OCI-M2 (cell line): Measurements from ENCODE around the gene TRIM13.

Source experiments
- DNase-seq: peaks from one replicate; lab custom pipeline; 2025; ENCODE audit not compliant: unreplicated experiment; lab: John Stamatoyannopoulos, UW

Gene TRIM13

DNA sequence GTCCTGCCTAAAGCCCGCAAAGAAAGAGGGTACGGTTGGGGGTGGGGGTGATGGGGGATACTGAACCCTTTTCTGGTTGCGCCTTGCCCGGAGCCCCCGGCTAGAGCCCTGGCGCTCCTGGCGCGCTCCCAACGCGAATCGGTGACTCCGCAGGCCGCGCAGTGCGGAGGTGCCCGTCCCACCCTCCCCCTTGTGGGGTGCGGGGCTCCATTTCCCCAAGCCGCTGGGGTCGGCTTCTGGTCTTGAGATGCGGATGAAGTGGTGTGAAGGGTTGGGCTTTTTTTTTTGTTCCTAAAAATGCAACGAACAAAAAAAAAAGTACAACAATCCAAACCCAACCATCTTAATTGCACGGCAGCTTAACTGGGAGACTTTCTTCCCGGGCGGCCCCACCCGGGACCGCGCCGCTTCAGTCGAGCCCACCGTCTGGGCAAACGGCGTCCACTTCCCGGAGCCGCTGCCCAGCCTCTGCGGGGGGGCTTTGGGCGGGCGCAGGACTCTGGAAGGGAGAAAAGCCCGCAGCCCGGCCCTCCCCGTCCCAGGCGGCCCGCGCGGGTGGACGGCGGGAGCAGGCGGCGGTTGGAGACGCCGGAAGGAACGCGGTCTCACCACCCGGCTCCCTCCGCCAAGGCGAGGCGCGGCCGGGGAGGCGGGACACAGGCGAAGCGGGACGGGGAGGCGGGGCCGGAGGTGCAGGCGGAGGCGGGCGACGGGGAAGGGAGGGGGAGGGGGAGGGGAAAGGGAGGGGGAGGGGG lies 504 bp upstream of the TRIM13 start:
- no peak for DNase-seq

DNA sequence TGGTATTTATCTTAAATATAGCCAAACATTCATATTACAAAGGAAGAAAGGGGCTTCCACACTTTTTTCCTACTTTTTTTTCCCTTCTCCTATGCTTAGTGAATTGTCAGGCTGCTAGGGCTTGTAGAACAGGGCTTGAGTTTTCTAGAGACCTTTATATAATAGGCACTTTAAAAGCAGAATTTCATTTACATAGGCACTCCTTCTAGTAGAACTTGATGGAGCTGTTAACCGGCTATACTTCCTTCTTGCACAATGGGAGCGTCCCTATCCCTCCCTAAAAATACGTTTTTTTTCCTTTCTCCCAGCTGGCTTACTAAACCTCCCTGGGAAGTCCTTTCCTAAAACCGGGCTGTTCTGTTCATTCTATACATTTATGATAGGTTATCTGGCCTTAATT lies 1.1 kb downstream of the TRIM13 start:
- DNase-seq: no peak

DNA sequence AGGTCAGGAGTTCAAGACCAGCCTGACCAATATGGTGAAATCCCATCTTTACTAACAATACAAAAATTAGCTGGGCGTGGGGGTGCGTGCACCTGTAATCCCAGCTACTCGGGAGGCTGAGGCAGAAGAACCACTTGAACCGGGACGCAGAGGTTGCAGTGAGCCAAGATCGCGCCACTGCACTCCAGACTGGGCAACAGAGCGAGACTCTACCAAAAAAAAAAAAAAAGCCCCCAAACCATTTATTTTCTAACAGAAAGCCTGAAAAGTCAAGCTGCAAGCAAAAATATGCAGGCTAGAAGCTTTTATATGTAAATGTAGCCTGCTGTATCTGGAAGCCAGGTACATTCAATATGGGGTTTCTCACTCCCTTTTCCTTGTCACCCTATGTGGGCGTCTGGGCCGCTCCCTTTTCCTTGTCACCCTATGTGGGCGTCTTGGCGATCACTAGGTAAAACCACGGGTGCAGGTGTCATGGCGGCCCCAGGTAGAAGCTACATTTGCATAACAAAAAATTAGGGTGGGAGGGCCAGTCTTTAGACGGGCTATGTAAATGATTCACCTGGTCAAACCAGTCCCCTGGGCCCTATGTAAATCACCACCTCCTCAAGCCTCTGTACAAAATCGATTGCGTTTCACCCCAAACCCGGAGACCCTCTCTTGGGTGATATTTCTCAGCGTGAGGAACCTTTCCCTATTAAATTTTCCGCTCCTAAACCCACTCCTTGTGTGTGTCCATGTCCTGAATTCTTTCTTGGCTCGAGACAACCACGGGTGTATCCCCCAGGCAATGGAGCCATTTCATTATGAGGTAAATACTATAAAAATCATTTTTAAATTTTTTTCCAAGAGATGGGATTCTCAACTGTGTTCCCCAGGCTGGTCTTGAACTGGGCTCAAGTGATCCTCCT lies 2.1 kb downstream of the TRIM13 start:
- DNase-seq: no peak

DNA sequence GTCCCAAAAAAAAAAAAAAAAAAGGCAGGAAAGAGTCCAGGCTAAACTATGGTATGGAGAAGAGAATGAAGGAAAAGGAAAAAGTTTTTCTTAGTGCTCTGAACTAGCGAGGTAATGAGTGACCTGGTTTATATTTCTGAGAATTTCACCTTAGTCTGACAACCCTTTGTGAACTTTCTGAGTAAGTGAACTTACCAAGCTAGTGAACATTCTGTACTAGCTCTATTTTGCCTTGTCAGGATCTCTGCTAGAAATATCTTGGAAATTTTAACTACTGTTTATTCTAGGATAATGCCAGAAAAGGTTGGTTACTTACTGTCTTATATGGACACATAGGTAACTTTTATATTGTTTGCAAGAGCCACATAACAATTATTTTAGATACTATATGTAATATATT lies 4.4 kb downstream of the TRIM13 start:
- DNase-seq: no peak

DNA sequence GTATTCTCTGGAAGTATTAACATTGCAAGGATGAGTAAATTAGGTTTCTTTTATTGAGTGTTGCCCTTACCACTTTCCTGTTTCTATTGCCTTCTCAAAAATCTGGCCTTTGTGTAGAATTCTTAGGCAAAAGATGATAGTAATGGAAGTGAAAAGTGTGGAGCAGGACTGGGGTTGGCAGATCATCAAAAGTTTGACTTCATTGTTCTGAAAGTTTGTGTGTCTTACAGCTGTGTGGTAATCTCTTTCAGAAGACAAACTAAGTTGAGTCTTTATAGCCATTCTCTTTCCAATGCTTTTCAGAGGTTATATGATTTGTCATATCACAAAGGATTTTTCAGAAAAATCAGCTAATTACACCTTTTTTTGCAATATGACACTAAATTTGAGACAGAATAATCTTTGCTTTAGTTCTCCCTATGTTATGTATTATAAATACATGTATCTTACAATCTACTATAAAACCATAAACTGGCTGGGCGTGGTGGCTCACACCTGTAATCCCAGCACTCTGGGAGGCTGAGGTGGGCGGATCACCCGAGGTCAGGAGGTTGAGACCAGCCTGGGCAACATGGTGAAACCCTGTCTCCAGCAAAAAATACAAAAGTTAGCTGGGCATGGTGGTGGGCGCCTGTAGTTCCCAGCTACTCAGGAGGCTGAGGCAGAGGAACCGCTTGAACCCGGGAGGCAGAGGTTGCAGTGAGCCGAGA lies 9.7 kb downstream of the TRIM13 start:
- no peak for DNase-seq

DNA sequence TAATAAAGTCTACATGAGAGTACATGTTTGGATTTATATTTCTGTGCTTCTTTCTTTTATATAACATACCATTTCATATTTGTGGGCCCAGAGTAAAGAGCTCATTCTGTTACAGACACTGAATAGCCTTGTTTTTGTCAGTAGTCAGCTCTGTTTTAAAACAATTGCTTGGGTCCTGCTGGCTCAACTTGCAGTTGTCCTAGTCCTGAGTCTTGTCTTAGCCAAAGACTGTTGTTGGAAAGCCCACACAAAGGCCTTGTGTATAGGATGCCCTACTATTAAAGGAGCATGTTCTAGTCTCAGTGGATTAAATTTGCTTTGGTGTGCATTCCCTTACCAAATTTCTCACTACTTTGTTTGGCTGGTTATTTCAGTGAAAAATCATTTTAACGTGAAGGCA lies 14.6 kb downstream of the TRIM13 start:
- no peak for DNase-seq

DNA sequence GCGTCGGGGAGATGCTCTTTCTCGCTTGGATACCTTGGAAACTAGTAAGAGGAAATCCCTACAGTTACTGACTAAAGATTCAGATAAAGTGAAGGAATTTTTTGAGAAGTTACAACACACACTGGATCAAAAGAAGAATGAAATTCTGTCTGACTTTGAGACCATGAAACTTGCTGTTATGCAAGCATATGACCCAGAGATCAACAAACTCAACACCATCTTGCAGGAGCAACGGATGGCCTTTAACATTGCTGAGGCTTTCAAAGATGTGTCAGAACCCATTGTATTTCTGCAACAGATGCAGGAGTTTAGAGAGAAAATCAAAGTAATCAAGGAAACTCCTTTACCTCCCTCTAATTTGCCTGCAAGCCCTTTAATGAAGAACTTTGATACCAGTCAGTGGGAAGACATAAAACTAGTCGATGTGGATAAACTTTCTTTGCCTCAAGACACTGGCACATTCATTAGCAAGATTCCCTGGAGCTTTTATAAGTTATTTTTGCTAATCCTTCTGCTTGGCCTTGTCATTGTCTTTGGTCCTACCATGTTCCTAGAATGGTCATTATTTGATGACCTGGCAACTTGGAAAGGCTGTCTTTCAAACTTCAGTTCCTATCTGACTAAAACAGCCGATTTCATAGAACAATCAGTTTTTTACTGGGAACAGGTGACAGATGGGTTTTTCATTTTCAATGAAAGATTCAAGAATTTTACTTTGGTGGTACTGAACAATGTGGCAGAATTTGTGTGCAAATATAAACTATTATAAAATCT lies 15.7 kb downstream of the TRIM13 start:
- DNase-seq: no peak

DNA sequence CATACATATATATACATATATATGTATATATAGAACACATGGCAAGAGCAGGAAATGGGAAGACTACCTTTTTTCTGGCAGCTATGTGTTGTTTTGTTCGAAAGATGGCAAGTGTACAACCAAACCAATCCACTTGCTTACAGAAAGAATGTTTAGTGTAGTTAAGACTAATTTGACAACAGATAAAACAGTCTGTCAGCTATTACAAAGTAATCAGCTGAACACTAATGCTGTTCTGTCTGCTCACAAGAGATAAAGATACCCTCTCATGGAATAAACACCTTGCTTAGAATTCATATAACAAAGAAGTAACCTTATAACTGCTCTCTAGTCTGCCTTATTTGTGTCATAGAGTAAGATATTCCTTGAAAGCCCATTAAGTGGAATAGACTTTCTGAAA lies 17.5 kb downstream of the TRIM13 start:
- no peak for DNase-seq

DNA sequence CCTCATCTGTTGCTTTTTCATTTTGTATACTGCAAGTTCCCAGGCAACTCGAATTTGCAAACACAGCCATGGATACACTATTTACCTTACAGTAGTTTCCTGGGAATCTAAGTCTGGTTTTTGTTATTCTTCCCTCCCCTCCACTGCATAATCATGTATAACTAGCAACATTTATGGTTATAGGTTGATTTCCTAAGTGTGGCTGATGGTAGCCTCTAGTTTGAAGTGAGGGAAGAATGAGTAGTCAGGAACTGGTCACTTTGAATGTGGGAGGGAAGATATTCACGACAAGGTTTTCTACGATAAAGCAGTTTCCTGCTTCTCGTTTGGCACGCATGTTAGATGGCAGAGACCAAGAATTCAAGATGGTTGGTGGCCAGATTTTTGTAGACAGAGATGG lies 18.4 kb downstream of the TRIM13 start, which contains the start of gene KCNRG:
Gene KCNRG (plus strand): TSS at position 187 of the 400 bp plus-strand sequence. CDS start 50 bp downstream, at position 237.
- DNase-seq: no peak

DNA sequence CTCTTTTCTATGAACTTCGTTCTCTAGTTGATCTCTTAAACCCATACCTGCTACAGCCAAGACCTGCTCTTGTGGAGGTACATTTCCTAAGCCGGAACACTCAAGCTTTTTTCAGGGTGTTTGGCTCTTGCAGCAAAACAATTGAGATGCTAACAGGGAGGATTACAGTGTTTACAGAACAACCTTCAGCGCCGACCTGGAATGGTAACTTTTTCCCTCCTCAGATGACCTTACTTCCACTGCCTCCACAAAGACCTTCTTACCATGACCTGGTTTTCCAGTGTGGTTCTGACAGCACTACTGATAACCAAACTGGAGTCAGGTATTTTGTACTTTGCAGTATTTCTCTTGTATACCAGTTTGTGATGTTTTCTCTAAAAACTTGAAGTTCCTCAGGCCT lies 18.9 kb downstream of the TRIM13 start:
- DNase-seq: no peak

DNA sequence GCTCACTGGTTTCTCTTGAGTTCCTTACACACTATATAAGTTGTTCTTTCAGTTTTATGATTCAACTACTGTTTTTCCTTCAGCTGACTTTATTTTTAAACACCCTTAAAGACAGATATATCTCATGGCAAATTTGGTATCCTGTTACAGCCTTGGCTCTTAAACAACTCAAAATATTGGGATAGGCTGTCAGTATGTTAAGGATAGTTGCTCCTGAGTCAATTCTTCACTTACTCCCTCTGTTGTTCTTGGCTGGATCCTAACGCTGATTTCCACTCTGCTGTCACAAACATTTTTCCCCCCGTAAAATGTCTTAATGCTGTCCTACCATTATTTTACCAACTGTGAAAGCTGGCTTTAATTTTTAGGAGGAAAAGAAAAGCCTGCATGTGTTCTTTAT lies 19.6 kb downstream of the TRIM13 start:
- no peak for DNase-seq

DNA sequence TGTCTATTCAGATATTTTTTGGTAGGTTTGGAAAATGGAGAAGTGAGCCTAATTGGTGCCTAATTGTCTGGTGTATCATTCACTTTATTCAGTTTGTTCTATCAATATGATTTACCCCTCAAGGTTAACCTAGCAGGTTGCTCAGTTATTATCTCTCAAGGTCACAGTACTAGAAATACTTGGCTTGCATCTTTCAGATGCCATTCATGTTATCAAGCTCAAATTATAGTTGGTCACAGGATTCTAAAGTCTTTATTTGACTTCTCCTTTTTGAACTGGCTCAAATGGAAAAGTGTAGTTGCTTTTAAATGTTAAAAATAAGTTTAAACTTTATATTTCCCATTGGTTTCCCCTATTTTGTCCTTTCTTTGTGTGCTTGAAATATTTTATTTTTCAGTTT lies 21.0 kb downstream of the TRIM13 start:
- DNase-seq: no peak

DNA sequence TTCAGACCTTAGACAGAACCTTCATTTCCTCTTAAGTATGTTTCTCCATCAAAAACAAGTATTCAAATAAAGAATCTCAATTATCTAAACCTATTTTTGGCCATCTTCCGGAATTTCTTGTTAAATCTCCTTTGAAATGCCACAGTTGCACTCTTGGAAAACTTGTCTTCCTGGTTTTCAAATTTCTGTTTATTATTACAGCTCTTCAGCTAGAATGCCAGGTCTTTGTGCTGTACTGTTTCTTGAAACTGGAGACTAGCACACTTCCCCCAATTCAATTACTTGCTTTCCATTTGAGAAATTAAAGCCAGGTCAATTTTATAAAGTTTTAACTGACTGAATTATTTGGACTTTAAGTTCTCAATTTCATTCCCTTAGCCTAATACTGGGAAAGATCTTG lies 28.6 kb downstream of the TRIM13 start:
- no peak for DNase-seq

DNA sequence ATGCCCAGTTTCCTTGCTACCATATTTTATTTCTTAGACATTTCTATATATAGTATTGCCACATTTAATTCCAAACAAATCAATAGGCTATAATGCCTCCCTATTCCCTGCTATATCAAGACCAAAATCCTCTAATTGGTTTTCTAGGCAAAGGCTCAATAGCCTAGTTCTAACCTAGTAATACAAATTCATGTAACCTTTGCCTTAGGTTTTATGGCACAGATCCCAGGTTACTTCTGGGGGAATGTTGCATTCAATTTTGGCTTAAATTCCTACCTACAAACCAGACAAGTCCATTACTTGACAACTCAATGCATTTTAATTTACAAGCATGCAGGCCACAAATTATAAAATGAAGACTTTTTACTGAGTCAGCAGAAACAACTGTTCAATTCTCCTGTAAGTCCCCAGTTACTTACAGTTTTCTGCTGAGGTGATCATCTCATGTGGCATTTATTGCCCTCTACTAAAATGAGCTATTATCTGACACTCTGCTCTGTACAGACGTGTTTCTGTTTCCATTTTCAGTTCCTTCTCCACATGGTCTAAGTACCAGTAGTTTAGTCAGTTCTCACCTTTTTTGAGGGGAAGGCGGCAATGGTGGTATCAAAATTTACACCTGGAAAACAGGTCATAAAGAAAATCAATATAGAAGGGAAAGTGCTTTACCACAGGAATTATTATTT lies 30.1 kb downstream of the TRIM13 start:
- DNase-seq: no peak

DNA sequence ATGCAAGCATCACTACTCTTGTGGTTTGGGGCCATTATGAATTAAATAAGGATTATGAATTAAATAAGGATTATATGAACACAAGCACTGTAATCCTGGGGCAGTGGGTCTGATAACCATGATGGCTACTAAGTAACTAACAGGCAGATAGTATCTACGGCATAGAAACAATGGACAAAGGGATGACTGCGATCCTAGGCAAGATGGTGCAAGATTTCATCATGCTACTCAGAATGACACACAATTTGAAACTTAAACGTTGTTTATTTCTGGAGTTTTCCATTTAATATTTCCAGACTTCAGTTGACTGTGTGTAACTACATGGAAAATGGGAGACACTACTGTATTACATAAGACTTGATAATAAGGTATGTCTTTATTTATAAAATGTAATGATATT lies 33.5 kb downstream of the TRIM13 start:
- DNase-seq: no peak

DNA sequence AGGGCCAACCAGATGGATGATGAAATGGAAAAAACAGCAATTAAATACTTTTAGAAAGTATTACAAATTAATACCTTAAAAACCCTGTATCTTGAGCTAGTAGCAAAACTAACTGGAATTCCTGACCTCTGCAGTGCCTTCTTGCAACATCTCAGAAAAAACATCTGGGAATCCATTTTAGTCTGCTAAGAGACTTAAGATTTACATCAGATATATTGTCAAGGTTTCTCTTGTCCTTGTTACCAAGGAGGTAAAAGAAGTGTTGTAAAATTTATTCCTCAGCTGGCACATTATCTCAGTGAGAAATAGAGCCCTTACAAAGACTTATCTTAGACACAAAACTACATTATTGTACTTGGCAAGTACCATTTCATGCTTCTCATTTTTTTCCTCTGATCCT lies 36.9 kb downstream of the TRIM13 start:
- DNase-seq: no peak

DNA sequence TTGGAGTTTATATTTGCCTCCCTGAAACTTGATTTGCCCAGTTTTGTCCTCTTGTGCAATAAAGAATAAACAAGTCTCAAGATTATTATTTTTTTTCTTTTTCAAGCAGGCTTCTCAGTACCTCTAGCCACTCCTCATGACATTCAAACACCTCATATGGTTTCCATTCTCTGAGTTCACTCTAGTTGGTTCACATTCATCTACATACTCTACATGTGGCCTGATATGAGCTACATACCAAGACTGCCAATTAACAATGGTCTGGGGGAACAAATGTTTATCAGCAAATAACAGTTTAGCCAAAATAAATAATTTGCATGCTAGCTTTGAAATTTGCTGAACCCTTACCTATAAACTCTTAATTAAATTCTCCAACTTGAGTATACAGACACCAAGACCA lies 40.9 kb downstream of the TRIM13 start:
- no peak for DNase-seq

DNA sequence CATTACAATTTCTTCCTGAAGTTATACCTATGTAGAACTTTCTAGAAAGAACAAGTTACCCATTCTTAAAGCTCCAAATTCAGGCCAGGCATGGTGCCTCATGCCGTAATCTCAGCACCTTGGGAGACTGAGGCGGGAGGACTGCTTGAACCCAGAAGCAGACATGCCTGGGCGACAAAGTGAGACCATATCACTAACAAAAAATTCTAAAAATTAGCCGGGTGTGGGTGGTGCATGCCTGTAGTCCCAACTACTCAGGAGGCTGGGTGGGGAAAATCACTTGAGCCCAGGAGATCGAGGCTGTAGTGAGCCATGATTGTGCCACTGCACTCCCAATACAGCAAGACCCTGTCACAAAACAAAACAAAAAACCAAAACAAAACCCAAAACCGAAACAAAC lies 41.4 kb downstream of the TRIM13 start:
- DNase-seq: no peak

DNA sequence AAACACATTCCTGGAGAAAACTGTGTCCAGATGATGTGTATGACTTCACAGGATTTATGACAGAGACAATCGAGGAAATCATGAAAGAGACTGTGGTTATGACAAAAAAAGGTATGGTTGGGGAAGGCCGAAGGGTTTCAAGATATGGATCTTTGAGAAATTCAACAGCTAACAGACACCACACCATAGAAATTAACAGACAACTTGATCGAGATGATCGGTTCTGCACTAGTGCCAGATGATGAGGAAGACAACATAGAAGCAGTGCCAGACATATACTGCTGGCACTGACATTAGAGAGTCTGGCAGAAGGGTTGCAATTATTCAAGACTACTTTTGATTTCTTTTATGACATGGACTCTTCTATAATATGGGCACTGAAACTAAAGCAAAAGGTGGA lies 55.6 kb downstream of the TRIM13 start:
- no peak for DNase-seq

DNA sequence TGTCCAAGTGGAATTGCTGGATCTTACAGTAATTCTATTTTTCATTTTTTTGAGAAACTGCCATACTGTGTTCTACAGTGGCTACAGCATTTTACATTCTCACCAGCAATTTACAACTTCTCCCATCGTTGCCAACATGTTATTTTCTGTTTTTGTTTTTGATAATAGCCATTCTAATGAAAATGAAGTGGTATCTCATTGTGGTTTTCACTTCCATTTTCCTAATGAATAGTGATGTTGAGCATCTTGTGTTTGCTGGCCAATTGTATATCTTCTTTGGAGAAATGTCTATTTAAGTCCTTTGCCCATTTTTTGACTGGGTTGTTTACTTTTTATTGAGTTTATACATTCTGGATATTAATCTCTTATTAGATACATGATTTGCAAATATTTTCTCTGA lies 57.0 kb downstream of the TRIM13 start:
- no peak for DNase-seq
